ENCODE results near the gene NTNG1.
"Not testable (repeated sequence)": the region's sequence is repeated elsewhere in the genome, so short reads cannot be mapped to it uniquely, and the experiment has no call there.

The NTNG1 gene

GRCh38 chr1:107200631-107201030, 59.8 kb downstream of the NTNG1 start:
- FAIRE-seq: no peak

- no peak for FAIRE-seq
Observed at GRCh38 chr1:107202007-107202406, 61.2 kb downstream of the NTNG1 start.

- no peak for FAIRE-seq
Observed at GRCh38 chr1:107213225-107213624, 72.4 kb downstream of the NTNG1 start.

- no peak for FAIRE-seq
Observed at GRCh38 chr1:107220036-107220435, 79.2 kb downstream of the NTNG1 start.

GRCh38 chr1:107225706-107226105, 84.9 kb downstream of the NTNG1 start:
- no peak for FAIRE-seq

- no peak for FAIRE-seq
Observed at GRCh38 chr1:107228704-107229371, 88.0 kb downstream of the NTNG1 start.

- no peak for FAIRE-seq
Observed at GRCh38 chr1:107229711-107230110, 88.9 kb downstream of the NTNG1 start.

- no peak for FAIRE-seq
Observed at GRCh38 chr1:107230121-107230520, 89.3 kb downstream of the NTNG1 start.

GRCh38 chr1:107231291-107231690, 90.5 kb downstream of the NTNG1 start:
- FAIRE-seq: no peak

GRCh38 chr1:107232426-107232825, 91.6 kb downstream of the NTNG1 start:
- FAIRE-seq: no peak

- FAIRE-seq: not testable (repeated sequence)
Observed at GRCh38 chr1:107236760-107237159, 95.9 kb downstream of the NTNG1 start.

GRCh38 chr1:107243461-107243860, 102.6 kb downstream of the NTNG1 start:
- FAIRE-seq: no peak

- FAIRE-seq: no peak
Observed at GRCh38 chr1:107244709-107245500, 104.1 kb downstream of the NTNG1 start.

GRCh38 chr1:107246775-107247345, 106.0 kb downstream of the NTNG1 start:
- FAIRE-seq: no peak

GRCh38 chr1:107247679-107248078, 106.8 kb downstream of the NTNG1 start:
- no peak for FAIRE-seq

GRCh38 chr1:107250169-107250568, 109.3 kb downstream of the NTNG1 start:
- no peak for FAIRE-seq

- no peak for FAIRE-seq
Observed at GRCh38 chr1:107251083-107251482, 110.2 kb downstream of the NTNG1 start.

- no peak for FAIRE-seq
Observed at GRCh38 chr1:107251839-107252238, 111.0 kb downstream of the NTNG1 start.

GRCh38 chr1:107252271-107252670, 111.4 kb downstream of the NTNG1 start:
- no peak for FAIRE-seq

GRCh38 chr1:107254306-107254705, 113.5 kb downstream of the NTNG1 start:
- FAIRE-seq: no peak

- no peak for FAIRE-seq
Observed at GRCh38 chr1:107255469-107255868, 114.6 kb downstream of the NTNG1 start.

- FAIRE-seq: no peak
Observed at GRCh38 chr1:107262467-107263286, 121.8 kb downstream of the NTNG1 start.

GRCh38 chr1:107263291-107263915, 122.6 kb downstream of the NTNG1 start:
- FAIRE-seq: no peak

Data from endometrium (tissue), 2 donors.